Keratinocyte (primary cell): Measurements from ENCODE around the gene ARID1B. TPM values are rescaled to one million over a fixed set of nuclear protein-coding genes. Genes with fewer than 3 reads are reported as not detected.

ENCODE experiments used
- DNase-seq: peaks from one replicate; pipeline ENCODE4 v3.0.0-alpha.2; 2011; ENCODE audit warnings: low read depth, missing footprints, low spot score
- FAIRE-seq: peaks from 2 replicates; lab custom pipeline; 2011; peaks lifted over from hg19 to GRCh38; lab: Jason Lieb, UNC
- H2AFZ ChIP-seq: 2 replicates; pipeline ENCODE4 v1.6.0; 2012; ENCODE audit warnings: low read length, control low read depth, inconsistent platforms; ENCODE audit not compliant: control insufficient read depth
- H3K27ac ChIP-seq: 2 replicates; pipeline ENCODE4 v1.5.1; 2011; ENCODE audit warnings: low read length; ENCODE audit not compliant: control insufficient read depth, insufficient read depth
- H3K27me3 ChIP-seq: 3 replicates; pipeline ENCODE4 v1.6.0; 2011; ENCODE audit warnings: low read length; ENCODE audit not compliant: control insufficient read depth, insufficient read depth; ENCODE audit errors: extremely low read depth
- H3K36me3 ChIP-seq, 2 experiments: 2 replicates in 1 of 2; 3 replicates in 1 of 2; pipeline ENCODE4 v1.5.1; 2011; ENCODE audit warnings: low read length in 2 of 2, mild to moderate bottlenecking in 1 of 2; ENCODE audit not compliant: control insufficient read depth in 2 of 2, insufficient read depth in 2 of 2; ENCODE audit errors: extremely low read depth in 1 of 2
- H3K4me1 ChIP-seq: 3 replicates; pipeline ENCODE4 v1.5.1; 2011; ENCODE audit warnings: low read length; ENCODE audit not compliant: control insufficient read depth, insufficient read depth; ENCODE audit errors: extremely low read depth
- H3K4me2 ChIP-seq: 3 replicates; pipeline ENCODE4 v1.6.0; 2011; ENCODE audit warnings: low read depth, low read length; ENCODE audit not compliant: control insufficient read depth, insufficient read depth; ENCODE audit errors: extremely low read depth
- H3K4me3 ChIP-seq, 3 experiments: fragments of 200-600 bp in 1 of 3; sonication (generic) in 1 of 3; 2 replicates in 2 of 3; 3 replicates in 1 of 3; pipeline ENCODE4 v1.5.1; 2011 to 2016; ENCODE audit warnings: low read length in 3 of 3, mild to moderate bottlenecking in 3 of 3, control low read depth in 2 of 3, inconsistent platforms in 1 of 3, low read depth in 1 of 3, mixed read lengths in 1 of 3, mixed run types in 1 of 3, moderate library complexity in 1 of 3; ENCODE audit not compliant: control insufficient read depth in 2 of 3, insufficient read depth in 2 of 3; ENCODE audit errors: extremely low read depth in 1 of 3
- H3K79me2 ChIP-seq: 2 replicates; pipeline ENCODE4 v1.6.0; 2012; ENCODE audit warnings: low read length; ENCODE audit not compliant: control insufficient read depth, insufficient read depth
- H3K9ac ChIP-seq: 3 replicates; pipeline ENCODE4 v1.6.0; 2011; ENCODE audit warnings: low read length; ENCODE audit not compliant: control insufficient read depth, insufficient read depth; ENCODE audit errors: extremely low read depth
- H3K9me1 ChIP-seq: 3 replicates; pipeline ENCODE4 v1.6.0; 2011; ENCODE audit warnings: low read length; ENCODE audit not compliant: control insufficient read depth, insufficient read depth; ENCODE audit errors: extremely low read depth
- H3K9me3 ChIP-seq: 2 replicates; pipeline ENCODE4 v1.5.1; 2012; ENCODE audit warnings: low read depth, low read length; ENCODE audit not compliant: control insufficient read depth
- H4K20me1 ChIP-seq: 3 replicates; pipeline ENCODE4 v1.6.0; 2011; ENCODE audit warnings: low read length; ENCODE audit not compliant: control insufficient read depth, insufficient read depth; ENCODE audit errors: extremely low read depth
- EZH2 ChIP-seq: IDR thresholded peaks from one replicate; pipeline ENCODE4 v1.6.1; 2012; ENCODE audit warnings: inconsistent platforms, mild to moderate bottlenecking, low read length, moderate library complexity
- dilution Hi-C: fragments of 300-500 bp; cut with MboI; formaldehyde crosslinking; loops from one replicate; pipeline ENCODE4 v1.7.0; 2020; ENCODE audit warnings: low sequenced_read_pairs; ENCODE audit not compliant: extremely low pct_ligation_motif_present
- polyA minus RNA-seq, 3 experiments: library from RNA; depleted of rRNA, polyadenylated mRNA; stranded (reverse); fragments of >200 nt; gene quantifications; 1 replicate in 1 of 3; 2 replicates in 1 of 3; 3 replicates in 1 of 3; pipeline ENCODE4 v1.2.3, GENCODE V29; 2011
- polyA plus RNA-seq, 5 experiments: library from polyadenylated mRNA; depleted of rRNA in 3 of 5; stranded (reverse) in 3 of 5; stranded (forward) in 1 of 5; unstranded in 1 of 5; fragments of >200 nt; gene quantifications; 1 replicate in 1 of 5; 2 replicates in 3 of 5; 3 replicates in 1 of 5; pipeline versions ENCODE4 v1.2.1 to v1.2.3, GENCODE V29; 2011 to 2012; ENCODE audit warnings: missing spikeins in 2 of 5, low read depth in 1 of 5, low replicate concordance in 1 of 5
- TF ChIP-seq, protein P1 (sequence below), 3 experiments: IDR thresholded peaks in 1 of 3; conservative IDR thresholded peaks in 1 of 3; optimal IDR thresholded peaks in 1 of 3; 2 replicates in 2 of 3; 3 replicates in 1 of 3; pipeline versions ENCODE3 to v1.5.1; 2011; ENCODE audit warnings: low read length in 3 of 3, mild to moderate bottlenecking in 3 of 3, moderate library complexity in 2 of 3, control low read depth in 1 of 3, inconsistent platforms in 1 of 3; ENCODE audit not compliant: insufficient read depth in 2 of 3; ENCODE audit errors: extremely low read depth in 1 of 3

The ARID1B gene
- polyA plus RNA-seq (12.6 to 16.6 TPM (median 14.9 TPM) in 3 replicates), polyA minus RNA-seq (57.6 to 94.5 TPM (median 76.6 TPM) in 3 replicates)
- polyA plus RNA-seq (2011; ENCODE audit: low read depth) = 23.5 TPM
- 13.7 and 14.6 TPM in 2 replicates for polyA plus RNA-seq (2011; cell fraction: cytosol; rRNA removed)
- 32.4 and 41.3 TPM in 2 replicates for polyA plus RNA-seq (2011; cell fraction: nucleus; rRNA removed)
- polyA plus RNA-seq (2012; ENCODE audit: low replicate concordance) = 20.5 and 22.2 TPM in 2 replicates
- polyA minus RNA-seq (2011; cell fraction: cytosol; rRNA and poly(A)+ RNA removed) = 35.5 TPM
- polyA minus RNA-seq (2011; cell fraction: nucleus; rRNA and poly(A)+ RNA removed) = 90.7 and 153 TPM in 2 replicates

- DNase-seq = no peak
- peaks cover 19% of the 10 kb centered on the region for H3K4me1 ChIP-seq
Observed at GRCh38 chr6:156776840-156777576, at the start of gene ARID1B. Gene ARID1B, plus strand, starts transcription at chr6:156777378. Its CDS starts 303 bp downstream, at chr6:156777681.

DNA sequence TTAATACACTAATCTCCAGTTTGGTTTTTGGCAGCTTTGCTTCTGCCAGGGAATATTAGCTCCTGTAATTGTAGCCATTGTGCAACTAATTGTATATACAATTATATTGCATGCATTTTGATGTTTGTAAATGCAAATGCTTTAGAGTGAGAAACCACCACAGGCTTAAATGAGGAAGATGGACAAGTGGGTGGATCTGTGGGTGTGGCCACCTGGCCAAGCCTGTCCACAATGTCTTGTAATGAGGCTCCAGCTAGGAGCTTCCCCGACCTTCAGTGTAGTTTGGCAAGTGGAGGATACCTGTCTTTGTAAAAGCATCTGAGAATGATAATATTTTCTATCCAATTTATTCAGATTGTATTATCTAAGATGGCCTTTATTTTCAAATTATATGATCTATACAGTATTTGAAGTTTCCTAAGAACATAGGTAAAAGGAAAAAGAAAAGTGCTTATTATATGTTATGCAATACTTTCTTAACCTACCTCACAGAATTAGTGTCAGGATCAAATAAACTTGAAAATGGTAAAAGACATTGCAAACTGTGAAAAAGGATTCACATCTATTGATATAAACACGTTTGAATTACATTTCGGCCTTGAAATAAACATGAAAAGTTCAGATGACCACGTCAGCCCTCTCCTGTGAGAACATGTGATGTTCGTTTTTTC is 49.3 kb upstream of the ARID1B start:
- no peak overlapping the region for H2AFZ ChIP-seq
- DNase-seq (no peak), FAIRE-seq (no peak)
- no peaks in the 10 kb centered on the region for H3K79me2 ChIP-seq
- H4K20me1 ChIP-seq = no peaks in the 10 kb centered on the region
- H3K36me3 ChIP-seq = no peaks in the 10 kb centered on the region
- H3K27me3 ChIP-seq = peaks cover 4% of the 10 kb centered on the region
- H3K9ac ChIP-seq = no peak overlapping the region
- TF ChIP-seq, protein P1, sequence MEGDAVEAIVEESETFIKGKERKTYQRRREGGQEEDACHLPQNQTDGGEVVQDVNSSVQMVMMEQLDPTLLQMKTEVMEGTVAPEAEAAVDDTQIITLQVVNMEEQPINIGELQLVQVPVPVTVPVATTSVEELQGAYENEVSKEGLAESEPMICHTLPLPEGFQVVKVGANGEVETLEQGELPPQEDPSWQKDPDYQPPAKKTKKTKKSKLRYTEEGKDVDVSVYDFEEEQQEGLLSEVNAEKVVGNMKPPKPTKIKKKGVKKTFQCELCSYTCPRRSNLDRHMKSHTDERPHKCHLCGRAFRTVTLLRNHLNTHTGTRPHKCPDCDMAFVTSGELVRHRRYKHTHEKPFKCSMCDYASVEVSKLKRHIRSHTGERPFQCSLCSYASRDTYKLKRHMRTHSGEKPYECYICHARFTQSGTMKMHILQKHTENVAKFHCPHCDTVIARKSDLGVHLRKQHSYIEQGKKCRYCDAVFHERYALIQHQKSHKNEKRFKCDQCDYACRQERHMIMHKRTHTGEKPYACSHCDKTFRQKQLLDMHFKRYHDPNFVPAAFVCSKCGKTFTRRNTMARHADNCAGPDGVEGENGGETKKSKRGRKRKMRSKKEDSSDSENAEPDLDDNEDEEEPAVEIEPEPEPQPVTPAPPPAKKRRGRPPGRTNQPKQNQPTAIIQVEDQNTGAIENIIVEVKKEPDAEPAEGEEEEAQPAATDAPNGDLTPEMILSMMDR (optimal IDR thresholded peaks at IDR 0.05 in 1 of 3, IDR thresholded peaks at IDR 0.05 in 1 of 3, conservative IDR thresholded peaks at IDR 0.05 in 1 of 3; ENCODE audit: extremely low read depth in 1 of 3, insufficient read depth in 2 of 3, low read length in 3 of 3) = no peak
- TF ChIP-seq EZH2 = no peak
- no peak overlapping the region for H3K4me3 ChIP-seq
- no peaks in the 10 kb centered on the region for H3K9me1 ChIP-seq
- no peak overlapping the region for H3K27ac ChIP-seq
- peaks cover 9% of the 10 kb centered on the region for H3K4me1 ChIP-seq
- dilution Hi-C loops = no loop called here
- peaks cover 2% of the 10 kb centered on the region for H3K9me3 ChIP-seq
- no peak overlapping the region for H3K4me2 ChIP-seq

More at GRCh38 chr6:156776840-156777576, at the start of gene ARID1B:
- FAIRE-seq = no peak
- peak within 1 kb of the TSS; percentile 93 for H3K27ac ChIP-seq
- peak within 1 kb of the TSS; percentile 95 for H3K9ac ChIP-seq
- peaks cover 29% of the 10 kb centered on the region for H3K79me2 ChIP-seq
- no peaks in the 10 kb centered on the region for H3K9me3 ChIP-seq
- peak within 1 kb of the TSS; percentile 67 to 81 (median 77) for H3K4me3 ChIP-seq
- H3K4me2 ChIP-seq = peak within 1 kb of the TSS; percentile 95
- dilution Hi-C loops = no loop called here
- H3K9me1 ChIP-seq = no peaks in the 10 kb centered on the region
- no peaks in the 10 kb centered on the region for H4K20me1 ChIP-seq
- peak within 1 kb of the TSS; percentile 89 for H2AFZ ChIP-seq
- TF ChIP-seq EZH2 = no peak
- TF ChIP-seq, protein P1 (optimal IDR thresholded peaks at IDR 0.05 in 1 of 3, IDR thresholded peaks at IDR 0.05 in 1 of 3, conservative IDR thresholded peaks at IDR 0.05 in 1 of 3; ENCODE audit: extremely low read depth in 1 of 3, insufficient read depth in 2 of 3, low read length in 3 of 3) = no peak
- H3K36me3 ChIP-seq = no peaks in the 10 kb centered on the region
- H3K27me3 ChIP-seq = no peaks in the 10 kb centered on the region
